Aorta (tissue), 5 donors: ENCODE data around the gene MYO1F. TPM values are rescaled to one million over a fixed set of nuclear protein-coding genes. Genes with fewer than 3 reads are reported as not detected.
"Not testable (repeated sequence)": the region's sequence is repeated elsewhere in the genome, so short reads cannot be mapped to it uniquely, and the experiment has no call there.

Experiments
- ATAC-seq: fragments of 200-7000 bp; cut with Tn5 transposase; one replicate; pipeline ENCODE4 v1.9.1; 2022; ENCODE audit warnings: moderate library complexity; ENCODE audit not compliant: low FRiP score
- DNase-seq, 2 donors: peaks; one replicate each; pipeline ENCODE4 v3.0.0-alpha.2; 2020
- H3K27ac ChIP-seq, 2 donors: one replicate each; pipeline ENCODE4 v1.5.1; 2013; ENCODE audit warnings: low read length in 2 of 2, mild to moderate bottlenecking in 2 of 2, moderate library complexity in 2 of 2, control low read depth in 1 of 2, inconsistent platforms in 1 of 2, low read depth in 1 of 2
- H3K27me3 ChIP-seq, 2 donors: one replicate each; pipeline ENCODE4 v1.6.1; 2013; ENCODE audit warnings: control low read depth in 1 of 2, low read length in 1 of 2, mild to moderate bottlenecking in 1 of 2, moderate library complexity in 1 of 2; ENCODE audit not compliant: insufficient read depth in 2 of 2, control insufficient read depth in 1 of 2
- H3K36me3 ChIP-seq, 2 donors: one replicate each; pipeline ENCODE4 v1.6.1; 2013; ENCODE audit warnings: control low read depth in 1 of 2, low read length in 1 of 2, mild to moderate bottlenecking in 1 of 2; ENCODE audit not compliant: insufficient read depth in 2 of 2, control insufficient read depth in 1 of 2
- H3K4me1 ChIP-seq, 2 donors: one replicate each; pipeline ENCODE4 v1.6.1; 2013; ENCODE audit warnings: low read length in 2 of 2, control low read depth in 1 of 2, mild to moderate bottlenecking in 1 of 2, moderate library complexity in 1 of 2; ENCODE audit not compliant: insufficient read depth in 2 of 2, control insufficient read depth in 1 of 2
- H3K4me3 ChIP-seq, 2 donors: one replicate each; pipeline ENCODE4 v1.5.1; 2013; ENCODE audit warnings: low read length in 2 of 2, control low read depth in 1 of 2, mild to moderate bottlenecking in 1 of 2
- H3K9me3 ChIP-seq: one replicate; pipeline ENCODE4 v1.6.1; 2013; ENCODE audit warnings: mild to moderate bottlenecking, low read length; ENCODE audit not compliant: control insufficient read depth
- WGBS, 2 donors: extraction: QIAGEN DNeasy Blood & Tissue Kit; methylation state at CpG; one replicate each; pipeline ENCODE4 v1.1.7; 2013; 5-methylcytosine and 5-hydroxymethylcytosine counted together
- intact Hi-C, 2 donors: fragments of 100-400 bp; cut with DNase I; formaldehyde crosslinking; loops; one replicate each; pipeline versions ENCODE4 v1.14.2 to v1.15.0; 2022
- long read RNA-seq, 2 donors: library from polyadenylated mRNA; unstranded; transcript quantifications; one replicate each; pipeline ENCODE4 v2.0.0, GENCODE V29; 2020 to 2021
- polyA plus RNA-seq, 2 donors: library from polyadenylated mRNA; stranded (reverse); fragments of 200-250 nt; gene quantifications; one replicate each; pipeline ENCODE4 v1.2.3, GENCODE V29; 2013
- total RNA-seq, 2 donors: library from RNA; stranded (reverse); fragmentation: NEBNext Ultra II Directional; extraction: Animal tissue kit (Norgen Biotek cat#: 25700); gene quantifications; one replicate each; pipeline ENCODE4 v1.2.1, GENCODE V29; 2021
- donor health status: healthy with polysubstance abuse.
- donor health status: Bipolar disorder and iron deficiency.
- donor health status: DM: no; HTN: no; CAD: no.
- donor health status: DM: no; HTN: no; CAD: no.
- donor health status: DM: yes; HTN: yes; CAD: no.

Gene MYO1F
- total RNA-seq (10 to 100 TPM; 30.3 to 63.8 TPM), polyA plus RNA-seq (10 to 100 TPM in 1 of 2 donors, 1 to 10 TPM in 1; 2.1 to 10.0 TPM)
- long read RNA-seq, donor 1, full-length matches to known transcripts: 4 of 26 reads
- long read RNA-seq, donor 1, partial matches to known transcripts: 17 of 26 reads
- long read RNA-seq, donor 1, other reads (novel, unspliced or antisense): 5 of 26 reads
- long read RNA-seq, donor 2, full-length matches to known transcripts: 9 of 38 reads
- long read RNA-seq, donor 2, partial matches to known transcripts: 11 of 38 reads
- long read RNA-seq, donor 2, other reads (novel, unspliced or antisense): 18 of 38 reads

- H3K27ac ChIP-seq: no peak within 1 kb of the TSS
- H3K27me3 ChIP-seq: no peaks in the 10 kb centered on the region
- ATAC-seq (peak; percentile 30), DNase-seq (peak in 1 of 2 donors; percentile 86)
- no peaks in the 10 kb centered on the region for H3K9me3 ChIP-seq
- WGBS, 2 donors: 16 to 20% methylated on average over 7 of the region's 7 CpGs
- H3K4me3 ChIP-seq: no peak within 1 kb of the TSS
- no peaks in the 10 kb centered on the region for H3K36me3 ChIP-seq
- H3K4me1 ChIP-seq: no peaks in the 10 kb centered on the region
- intact Hi-C loops: loop anchor here in 1 of 2 donors (10.0 kb wide), 1 partner anchor 222 kb away; no protein-coding TSS in a partner anchor
Measured at GRCh38 chr19:8577247-8577646, at the start of gene MYO1F. TSS of gene MYO1F (minus strand) at chr19:8577442. CDS start at chr19:8577309, 133 bp downstream.

GRCh38 chr19:8626842-8627241, 49.6 kb upstream of the MYO1F start:
- H3K36me3 ChIP-seq: no peaks in the 10 kb centered on the region

GRCh38 chr19:8622886-8623285, 45.6 kb upstream of the MYO1F start:
- H3K27me3 ChIP-seq, ATAC-seq, H3K36me3 ChIP-seq, DNase-seq, H3K4me3 ChIP-seq, H3K4me1 ChIP-seq, H3K9me3 ChIP-seq, intact Hi-C loops, H3K27ac ChIP-seq: not testable (repeated sequence)
- 57 to 59% methylated on average over 4 of the region's 4 CpGs for WGBS, 2 donors

More at GRCh38 chr19:8626842-8627241, 49.6 kb upstream of the MYO1F start:
- intact Hi-C loops: no loop called here
- no peak for ATAC-seq
- 56 to 63% methylated on average over 8 of the region's 8 CpGs for WGBS, 2 donors
- H3K27me3 ChIP-seq: no peaks in the 10 kb centered on the region
- DNase-seq: no peak
- H3K27ac ChIP-seq: no peak overlapping the region
- no peak overlapping the region for H3K4me3 ChIP-seq
- no peaks in the 10 kb centered on the region for H3K4me1 ChIP-seq
- H3K9me3 ChIP-seq: no peaks in the 10 kb centered on the region

- 46 to 52% methylated on average over 8 of the region's 8 CpGs for WGBS, 2 donors
- H3K4me3 ChIP-seq: no peak overlapping the region
- H3K4me1 ChIP-seq: no peaks in the 10 kb centered on the region
- no peaks in the 10 kb centered on the region for H3K36me3 ChIP-seq
- H3K27me3 ChIP-seq: no peaks in the 10 kb centered on the region
- H3K9me3 ChIP-seq: no peaks in the 10 kb centered on the region
- intact Hi-C loops: no loop called here
- no peak for ATAC-seq
- no peak for DNase-seq
- no peak overlapping the region for H3K27ac ChIP-seq
Measured at GRCh38 chr19:8618751-8619150, 41.5 kb upstream of the MYO1F start.

- 89 to 94% methylated on average over 4 of the region's 4 CpGs for WGBS, 2 donors
Measured at GRCh38 chr19:8617984-8618383, 40.7 kb upstream of the MYO1F start.

GRCh38 chr19:8617325-8617724, 40.1 kb upstream of the MYO1F start:
- H3K27me3 ChIP-seq, DNase-seq, H3K27ac ChIP-seq, H3K9me3 ChIP-seq, H3K36me3 ChIP-seq, ATAC-seq, H3K4me3 ChIP-seq, intact Hi-C loops, H3K4me1 ChIP-seq: not testable (repeated sequence)
- 68 to 69% methylated on average over 14 to 15 of the region's 15 CpGs for WGBS, 2 donors

More at GRCh38 chr19:8617984-8618383, 40.7 kb upstream of the MYO1F start:
- no peak for DNase-seq
- H3K4me3 ChIP-seq: no peak overlapping the region
- no peaks in the 10 kb centered on the region for H3K36me3 ChIP-seq
- H3K4me1 ChIP-seq: no peaks in the 10 kb centered on the region
- no peak for ATAC-seq
- H3K9me3 ChIP-seq: no peaks in the 10 kb centered on the region
- no peaks in the 10 kb centered on the region for H3K27me3 ChIP-seq
- H3K27ac ChIP-seq: no peak overlapping the region
- intact Hi-C loops: no loop called here

GRCh38 chr19:8616861-8617260, 39.6 kb upstream of the MYO1F start:
- Histone ChIP-seq H3K36me3 (no peaks in the 10 kb centered on the region), H3K4me3 (no peak overlapping the region), H3K27me3 (no peaks in the 10 kb centered on the region), H3K27ac (no peak overlapping the region), H3K4me1 (no peaks in the 10 kb centered on the region), H3K9me3 (no peaks in the 10 kb centered on the region)
- DNase-seq: no peak
- intact Hi-C loops: no loop called here
- no peak for ATAC-seq
- 86 to 87% methylated on average over 6 of the region's 6 CpGs for WGBS, 2 donors

GRCh38 chr19:8615813-8616596, 38.8 kb upstream of the MYO1F start:
- intact Hi-C loops: loop anchor here in 1 of 2 donors (1.0 kb wide), 1 partner anchor 26 kb away; no protein-coding TSS in a partner anchor
- no peaks in the 10 kb centered on the region for H3K36me3 ChIP-seq
- H3K27me3 ChIP-seq: no peaks in the 10 kb centered on the region
- peak; percentile 81 to 88 for DNase-seq
- 31 to 33% methylated on average over 23 of the region's 23 CpGs for WGBS, 2 donors
- H3K4me3 ChIP-seq: no peak overlapping the region
- no peak overlapping the region for H3K27ac ChIP-seq
- peak; percentile 66 for ATAC-seq
- H3K4me1 ChIP-seq: no peaks in the 10 kb centered on the region
- no peaks in the 10 kb centered on the region for H3K9me3 ChIP-seq
